Bronchial epithelial cell (primary cell): ENCODE measurements around the gene R3HDM2. TPM values are rescaled to one million over a fixed set of nuclear protein-coding genes. Genes with fewer than 3 reads are reported as not detected.
A peak's percentile ranks its signal among the peaks of the same experiment; 100 is the strongest.
"Not testable (repeated sequence)": the region's sequence is repeated elsewhere in the genome, so short reads cannot be mapped to it uniquely, and the experiment has no call there.

Experiments
- DNase-seq: peaks from one replicate; pipeline ENCODE4 v3.0.0-alpha.2; 2010; ENCODE audit warnings: low read depth
- FAIRE-seq: peaks from 2 replicates; lab custom pipeline; 2011; peaks lifted over from hg19 to GRCh38; lab: Jason Lieb, UNC
- H3K27me3 ChIP-seq: 2 replicates; pipeline ENCODE4 v1.5.1; 2011; ENCODE audit warnings: low read length; ENCODE audit not compliant: control insufficient read depth, insufficient read depth
- H3K36me3 ChIP-seq: 2 replicates; pipeline ENCODE4 v1.5.1; 2011; ENCODE audit warnings: low read length; ENCODE audit not compliant: control insufficient read depth, insufficient read depth
- H3K4me3 ChIP-seq: 2 replicates; pipeline ENCODE4 v1.5.1; 2011; ENCODE audit warnings: mild to moderate bottlenecking, low read depth, low read length, control low read depth
- total RNA-seq: library from RNA; depleted of rRNA; stranded (reverse); fragments of >200 nt; gene quantifications from 2 replicates; pipeline ENCODE4 v1.2.1, GENCODE V29; 2014
- TF ChIP-seq, protein P1 (sequence below): IDR thresholded peaks from 2 replicates; pipeline ENCODE4 v1.5.1; 2011; ENCODE audit warnings: mild to moderate bottlenecking, moderate library complexity, low read length, control low read depth, inconsistent platforms; ENCODE audit not compliant: insufficient read depth, severe bottlenecking

The R3HDM2 gene
- total RNA-seq, 1 donor from 2014 or later = 5.5 TPM

GRCh38 chr12:57401165-57401564, 29.7 kb downstream of the R3HDM2 start:
- no peak for FAIRE-seq
- no peak overlapping the region for H3K4me3 ChIP-seq
- no peak for DNase-seq
- H3K27me3 ChIP-seq = no peaks in the 10 kb centered on the region
- TF ChIP-seq, protein P1, sequence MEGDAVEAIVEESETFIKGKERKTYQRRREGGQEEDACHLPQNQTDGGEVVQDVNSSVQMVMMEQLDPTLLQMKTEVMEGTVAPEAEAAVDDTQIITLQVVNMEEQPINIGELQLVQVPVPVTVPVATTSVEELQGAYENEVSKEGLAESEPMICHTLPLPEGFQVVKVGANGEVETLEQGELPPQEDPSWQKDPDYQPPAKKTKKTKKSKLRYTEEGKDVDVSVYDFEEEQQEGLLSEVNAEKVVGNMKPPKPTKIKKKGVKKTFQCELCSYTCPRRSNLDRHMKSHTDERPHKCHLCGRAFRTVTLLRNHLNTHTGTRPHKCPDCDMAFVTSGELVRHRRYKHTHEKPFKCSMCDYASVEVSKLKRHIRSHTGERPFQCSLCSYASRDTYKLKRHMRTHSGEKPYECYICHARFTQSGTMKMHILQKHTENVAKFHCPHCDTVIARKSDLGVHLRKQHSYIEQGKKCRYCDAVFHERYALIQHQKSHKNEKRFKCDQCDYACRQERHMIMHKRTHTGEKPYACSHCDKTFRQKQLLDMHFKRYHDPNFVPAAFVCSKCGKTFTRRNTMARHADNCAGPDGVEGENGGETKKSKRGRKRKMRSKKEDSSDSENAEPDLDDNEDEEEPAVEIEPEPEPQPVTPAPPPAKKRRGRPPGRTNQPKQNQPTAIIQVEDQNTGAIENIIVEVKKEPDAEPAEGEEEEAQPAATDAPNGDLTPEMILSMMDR = no peak
- no peaks in the 10 kb centered on the region for H3K36me3 ChIP-seq

DNA sequence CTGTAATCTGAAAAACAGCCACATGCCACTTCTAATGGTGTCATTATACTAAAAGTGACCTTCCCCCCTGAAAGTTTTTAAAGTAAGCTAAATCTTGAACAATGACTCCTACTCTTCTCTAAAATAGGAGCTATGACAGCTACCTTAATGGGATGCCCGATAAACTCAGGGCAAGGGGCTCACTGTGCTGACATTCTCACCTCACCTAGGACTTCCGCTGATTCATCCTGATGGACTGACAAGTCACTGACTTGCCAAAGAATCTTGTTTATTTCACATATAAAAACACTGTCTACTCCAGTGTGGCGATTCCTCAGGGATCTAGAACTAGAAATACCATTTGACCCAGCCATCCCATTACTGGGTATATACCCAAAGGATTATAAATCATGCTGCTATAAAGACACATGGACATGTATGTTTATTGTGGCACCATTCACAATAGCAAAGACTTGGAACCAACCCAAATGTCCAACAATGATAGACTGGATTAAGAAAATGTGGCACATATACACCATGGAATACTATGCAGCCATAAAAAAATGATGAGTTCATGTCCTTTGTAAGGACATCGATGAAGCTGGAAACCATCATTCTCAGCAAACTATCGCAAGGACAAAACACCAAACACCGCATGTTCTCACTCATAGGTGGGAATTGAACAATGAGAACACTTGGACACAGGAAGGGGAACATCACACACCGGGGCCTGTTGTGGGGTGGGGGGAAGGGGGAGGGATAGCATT, 31.0 kb downstream of the R3HDM2 start:
- not testable (repeated sequence) for H3K36me3 ChIP-seq, FAIRE-seq, DNase-seq, H3K27me3 ChIP-seq, H3K4me3 ChIP-seq

GRCh38 chr12:57397441-57397840, 33.4 kb downstream of the R3HDM2 start:
- no peak for FAIRE-seq
- no peaks in the 10 kb centered on the region for H3K27me3 ChIP-seq
- no peaks in the 10 kb centered on the region for H3K36me3 ChIP-seq

GRCh38 chr12:57395121-57395520, 35.7 kb downstream of the R3HDM2 start:
- TF ChIP-seq, protein P1 = no peak
- Histone ChIP-seq H3K4me3 (no peak overlapping the region), H3K27me3 (no peaks in the 10 kb centered on the region), H3K36me3 (peaks cover 1% of the 10 kb centered on the region)
- no peak for FAIRE-seq
- DNase-seq = no peak

More at GRCh38 chr12:57397441-57397840, 33.4 kb downstream of the R3HDM2 start:
- TF ChIP-seq, protein P1 = no peak
- H3K4me3 ChIP-seq = no peak overlapping the region
- no peak for DNase-seq

DNA sequence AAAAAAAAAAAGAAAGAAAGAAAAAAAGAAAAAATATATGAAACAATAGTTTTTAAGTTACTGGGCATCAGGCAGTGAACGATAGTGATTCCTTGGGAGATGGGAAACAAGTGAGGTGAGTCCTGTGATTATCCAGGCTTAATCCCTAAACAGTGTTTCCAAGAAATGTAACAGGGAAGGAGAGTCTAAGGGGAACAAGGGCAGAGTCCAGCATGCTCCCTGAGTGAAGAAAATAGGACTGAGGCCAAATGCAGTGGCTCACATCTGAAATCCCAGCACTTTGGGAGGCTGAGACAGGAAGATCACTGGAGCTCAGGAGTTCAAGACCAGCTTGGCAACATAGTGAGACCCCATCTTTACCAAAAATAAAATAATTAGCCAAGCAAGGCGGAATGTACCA, 40.7 kb downstream of the R3HDM2 start:
- Histone ChIP-seq H3K36me3 (peaks cover 1% of the 10 kb centered on the region), H3K4me3 (no peak overlapping the region), H3K27me3 (no peaks in the 10 kb centered on the region)
- TF ChIP-seq, protein P1 = no peak
- DNase-seq (no peak), FAIRE-seq (no peak)

GRCh38 chr12:57389033-57389432, 41.8 kb downstream of the R3HDM2 start:
- TF ChIP-seq, protein P1 = no peak
- FAIRE-seq = no peak
- Histone ChIP-seq H3K27me3 (no peaks in the 10 kb centered on the region), H3K36me3 (peaks cover 1% of the 10 kb centered on the region), H3K4me3 (no peak overlapping the region)
- peak; percentile 94 for DNase-seq
